Neural cell (in vitro differentiated cells): Measurements from ENCODE around the gene YPEL5. TPM values are rescaled to one million over a fixed set of nuclear protein-coding genes. Genes with fewer than 3 reads are reported as not detected.

Experiments
- H2AFZ ChIP-seq: fragments of 200-600, 300-800 bp; sonication (generic), shearing (Covaris generic); 2 replicates; pipeline ENCODE4 v1.6.0; 2014; ENCODE audit warnings: low read depth, mild to moderate bottlenecking, antibody characterized with exemption, low read length, moderate library complexity
- H3F3A ChIP-seq: fragments of 200-600 bp; shearing (Covaris generic); 2 replicates; pipeline ENCODE4 v1.6.1; 2016; ENCODE audit warnings: mild to moderate bottlenecking, moderate library complexity, mixed read lengths, antibody characterized with exemption, low read length; ENCODE audit not compliant: insufficient read depth, poor library complexity, severe bottlenecking
- H3K27ac ChIP-seq: fragments of 200-600, 300-800 bp; sonication (generic), shearing (Covaris generic); 2 replicates; pipeline ENCODE4 v1.5.1; 2014; ENCODE audit warnings: mild to moderate bottlenecking, low read length, moderate library complexity
- H3K27me3 ChIP-seq: fragments of 300-800, 200-600 bp; sonication (generic), shearing (Covaris generic); 2 replicates; pipeline ENCODE4 v1.6.0; 2014; ENCODE audit warnings: mild to moderate bottlenecking, low read depth, low read length, moderate library complexity; ENCODE audit not compliant: insufficient read depth
- H3K36me3 ChIP-seq: fragments of 300-800, 200-600 bp; sonication (generic), shearing (Covaris generic); 2 replicates; pipeline ENCODE4 v1.5.1; 2014; ENCODE audit warnings: mild to moderate bottlenecking, antibody characterized with exemption, low read length, moderate library complexity; ENCODE audit not compliant: insufficient read depth
- H3K4me2 ChIP-seq: fragments of 300-800, 200-600 bp; sonication (generic), shearing (Covaris generic); 2 replicates; pipeline ENCODE4 v1.6.0; 2014; ENCODE audit warnings: mild to moderate bottlenecking, low read length
- H3K4me3 ChIP-seq: fragments of 300-800, 200-600 bp; sonication (generic), shearing (Covaris generic); 2 replicates; pipeline ENCODE4 v1.5.1; 2014; ENCODE audit warnings: mild to moderate bottlenecking, low read length, moderate library complexity
- H3K79me2 ChIP-seq: fragments of 200-600 bp; shearing (Covaris generic); replicated peaks from 2 replicates; pipeline ENCODE4 v1.6.0; 2014; ENCODE audit warnings: mild to moderate bottlenecking, low read length, moderate library complexity; ENCODE audit not compliant: insufficient read depth
- H3K9ac ChIP-seq: fragments of 300-800, 200-600 bp; sonication (generic), shearing (Covaris generic); 2 replicates; pipeline ENCODE4 v1.6.1; 2016; ENCODE audit warnings: mild to moderate bottlenecking, low read length, mixed read lengths
- H3K9me2 ChIP-seq: fragments of 200-600 bp; shearing (Covaris generic); 2 replicates; pipeline ENCODE4 v1.6.1; 2016; ENCODE audit warnings: mild to moderate bottlenecking, low read length, mixed read lengths; ENCODE audit not compliant: insufficient read depth
- H3K9me3 ChIP-seq: fragments of 200-600, 300-800 bp; sonication (generic), shearing (Covaris generic); 2 replicates; pipeline ENCODE4 v1.6.1; 2016; ENCODE audit warnings: mild to moderate bottlenecking, mixed run types, low read length, moderate library complexity, mixed read lengths
- H4K20me1 ChIP-seq: fragments of 200-600 bp; shearing (Covaris generic); 2 replicates; pipeline ENCODE4 v1.6.1; 2016; ENCODE audit warnings: mild to moderate bottlenecking, mixed run types; ENCODE audit not compliant: insufficient read depth
- CTCF ChIP-seq: fragments of 450-650 bp; IDR thresholded peaks from 2 replicates; pipeline ENCODE4 v1.5.1; 2014; ENCODE audit warnings: antibody characterized with exemption, mild to moderate bottlenecking, moderate library complexity; ENCODE audit not compliant: poor library complexity, severe bottlenecking
- EP300 ChIP-seq: fragments of 450-650 bp; conservative IDR thresholded peaks from 2 replicates; pipeline ENCODE4 v1.6.1; 2014; ENCODE audit warnings: antibody characterized with exemption, mild to moderate bottlenecking, moderate library complexity; ENCODE audit not compliant: poor library complexity, severe bottlenecking
- EZH2 ChIP-seq: fragments of 200-600, 300-800 bp; shearing (Covaris generic), sonication (generic); IDR thresholded peaks from 2 replicates; pipeline ENCODE4 v1.6.1; 2014; ENCODE audit warnings: antibody characterized with exemption, low read length, borderline replicate concordance, mild to moderate bottlenecking; ENCODE audit not compliant: insufficient read depth, poor library complexity, severe bottlenecking
- MXI1 ChIP-seq: fragments of 450-650 bp; conservative IDR thresholded peaks from 2 replicates; pipeline ENCODE4 v1.6.1; 2014; ENCODE audit warnings: antibody characterized with exemption, mild to moderate bottlenecking; ENCODE audit not compliant: poor library complexity, severe bottlenecking
- POLR2AphosphoS5 ChIP-seq: IDR thresholded peaks from 2 replicates; pipeline ENCODE4 v1.6.1; 2012
- RAD21 ChIP-seq: fragments of 450-650 bp; conservative IDR thresholded peaks from 2 replicates; pipeline ENCODE4 v1.6.1; 2014; ENCODE audit warnings: antibody characterized with exemption, mild to moderate bottlenecking, moderate library complexity
- SMC3 ChIP-seq: fragments of 450-650 bp; conservative IDR thresholded peaks from 2 replicates; pipeline ENCODE4 v1.6.1; 2014; ENCODE audit warnings: antibody characterized with exemption, mild to moderate bottlenecking, moderate library complexity; ENCODE audit not compliant: poor library complexity
- TAF1 ChIP-seq: IDR thresholded peaks from 2 replicates; pipeline ENCODE4 v1.6.1; 2012; ENCODE audit warnings: low read depth
- polyA plus RNA-seq: library from polyadenylated mRNA; depleted of rRNA; stranded (reverse); fragments of >200 nt; gene quantifications from 2 replicates; pipeline ENCODE4 v1.2.3, GENCODE V29; 2014
- TF ChIP-seq, protein P1 (sequence below): IDR thresholded peaks from 2 replicates; pipeline ENCODE4 v1.6.1; 2012; ENCODE audit warnings: borderline replicate concordance

The YPEL5 gene
- polyA plus RNA-seq, 1 donor from 2014 or later: 130 TPM

GRCh38 chr2:30193104-30193681 is 46.4 kb downstream of the YPEL5 start:
- H3K79me2 ChIP-seq: no peaks in the 10 kb centered on the region
- H3K9me3 ChIP-seq: no peaks in the 10 kb centered on the region
- H2AFZ ChIP-seq: no peak overlapping the region
- H3K9ac ChIP-seq: no peak overlapping the region
- H4K20me1 ChIP-seq: no peaks in the 10 kb centered on the region
- H3K4me2 ChIP-seq: no peak overlapping the region
- no peaks in the 10 kb centered on the region for H3K36me3 ChIP-seq
- H3K27me3 ChIP-seq: no peaks in the 10 kb centered on the region
- no peaks in the 10 kb centered on the region for H3F3A ChIP-seq
- TF ChIP-seq TAF1 (no peak), CTCF (no peak), EP300 (no peak), EZH2 (no peak), MXI1 (no peak)
- TF ChIP-seq, protein P1, sequence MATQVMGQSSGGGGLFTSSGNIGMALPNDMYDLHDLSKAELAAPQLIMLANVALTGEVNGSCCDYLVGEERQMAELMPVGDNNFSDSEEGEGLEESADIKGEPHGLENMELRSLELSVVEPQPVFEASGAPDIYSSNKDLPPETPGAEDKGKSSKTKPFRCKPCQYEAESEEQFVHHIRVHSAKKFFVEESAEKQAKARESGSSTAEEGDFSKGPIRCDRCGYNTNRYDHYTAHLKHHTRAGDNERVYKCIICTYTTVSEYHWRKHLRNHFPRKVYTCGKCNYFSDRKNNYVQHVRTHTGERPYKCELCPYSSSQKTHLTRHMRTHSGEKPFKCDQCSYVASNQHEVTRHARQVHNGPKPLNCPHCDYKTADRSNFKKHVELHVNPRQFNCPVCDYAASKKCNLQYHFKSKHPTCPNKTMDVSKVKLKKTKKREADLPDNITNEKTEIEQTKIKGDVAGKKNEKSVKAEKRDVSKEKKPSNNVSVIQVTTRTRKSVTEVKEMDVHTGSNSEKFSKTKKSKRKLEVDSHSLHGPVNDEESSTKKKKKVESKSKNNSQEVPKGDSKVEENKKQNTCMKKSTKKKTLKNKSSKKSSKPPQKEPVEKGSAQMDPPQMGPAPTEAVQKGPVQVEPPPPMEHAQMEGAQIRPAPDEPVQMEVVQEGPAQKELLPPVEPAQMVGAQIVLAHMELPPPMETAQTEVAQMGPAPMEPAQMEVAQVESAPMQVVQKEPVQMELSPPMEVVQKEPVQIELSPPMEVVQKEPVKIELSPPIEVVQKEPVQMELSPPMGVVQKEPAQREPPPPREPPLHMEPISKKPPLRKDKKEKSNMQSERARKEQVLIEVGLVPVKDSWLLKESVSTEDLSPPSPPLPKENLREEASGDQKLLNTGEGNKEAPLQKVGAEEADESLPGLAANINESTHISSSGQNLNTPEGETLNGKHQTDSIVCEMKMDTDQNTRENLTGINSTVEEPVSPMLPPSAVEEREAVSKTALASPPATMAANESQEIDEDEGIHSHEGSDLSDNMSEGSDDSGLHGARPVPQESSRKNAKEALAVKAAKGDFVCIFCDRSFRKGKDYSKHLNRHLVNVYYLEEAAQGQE: no peak
- H3K4me3 ChIP-seq: no peak overlapping the region
- no peaks in the 10 kb centered on the region for H3K9me2 ChIP-seq
- no peak overlapping the region for H3K27ac ChIP-seq

GRCh38 chr2:30194421-30194820 is 47.6 kb downstream of the YPEL5 start:
- no peak for TF ChIP-seq SMC3
- TF ChIP-seq TAF1: no peak
- TF ChIP-seq RAD21: no peak
- TF ChIP-seq EZH2: no peak
- TF ChIP-seq CTCF: no peak
- TF ChIP-seq MXI1: no peak
- no peak for TF ChIP-seq POLR2AphosphoS5
- TF ChIP-seq, protein P1: no peak
- no peak for TF ChIP-seq EP300
- no peaks in the 10 kb centered on the region for H3K79me2 ChIP-seq
- no peaks in the 10 kb centered on the region for H3K9me3 ChIP-seq
- H3K4me3 ChIP-seq: no peak overlapping the region
- H3K36me3 ChIP-seq: no peaks in the 10 kb centered on the region
- H3K9ac ChIP-seq: no peak overlapping the region
- no peaks in the 10 kb centered on the region for H3K27me3 ChIP-seq
- H3F3A ChIP-seq: no peaks in the 10 kb centered on the region
- no peaks in the 10 kb centered on the region for H3K9me2 ChIP-seq
- H2AFZ ChIP-seq: no peak overlapping the region
- H4K20me1 ChIP-seq: no peaks in the 10 kb centered on the region
- H3K4me2 ChIP-seq: no peak overlapping the region
- H3K27ac ChIP-seq: no peak overlapping the region
